ENCODE results near the gene OR5K4. TPM values are rescaled to one million over a fixed set of nuclear protein-coding genes. Genes with fewer than 3 reads are reported as not detected.

The OR5K4 gene
- total and polyA plus RNA-seq, 5 donors from 2014 or later = not detected

DNA sequence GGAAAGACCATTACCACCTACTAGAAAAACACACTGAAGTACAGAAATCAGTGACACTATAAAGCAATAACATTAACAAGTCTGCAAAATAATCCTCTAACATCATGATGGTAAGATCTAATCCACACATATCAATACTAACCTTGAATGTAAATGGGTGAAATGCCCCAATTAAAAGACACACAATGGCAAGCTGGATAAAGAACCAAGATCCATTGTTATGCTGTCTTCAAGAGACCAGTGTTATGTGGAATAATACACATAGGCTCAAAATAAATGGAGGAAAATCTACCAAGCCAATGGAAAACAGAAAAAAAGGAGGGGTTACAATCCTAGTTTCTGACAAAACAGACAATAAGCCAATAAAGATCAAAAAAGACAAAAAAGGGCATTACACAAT is 50.4 kb downstream of the OR5K4 start:
- no peak overlapping the region for H3K27ac Mint-ChIP-seq
- ATAC-seq (ENCODE audit: low read depth in 2 of 2) (no peak), DNase-seq (no peak)
- no peak overlapping the region for H3K4me3 ChIP-seq (ENCODE audit: low read depth, low read length)
- no peaks in the 10 kb centered on the region for H3K4me1 ChIP-seq (ENCODE audit: control insufficient read depth, insufficient read depth, low read length, poor library complexity, severe bottlenecking)
- H3K9me3 Mint-ChIP-seq = peaks cover 1 to 44% (median 29%) of the 10 kb centered on the region in 7 donors
- H3K27ac ChIP-seq (ENCODE audit: insufficient read depth, low read length, poor library complexity, severe bottlenecking) = no peak overlapping the region
- peaks cover 6% of the 10 kb centered on the region for H3K27me3 Mint-ChIP-seq
- H3K4me3 Mint-ChIP-seq = no peak overlapping the region
- peaks cover 2% of the 10 kb centered on the region for H3K27me3 ChIP-seq (ENCODE audit: control insufficient read depth, insufficient read depth, low read length)
- peaks cover 26 to 29% of the 10 kb centered on the region in 2 experiments for H3K9me3 ChIP-seq (ENCODE audit: control insufficient read depth in 2 of 2, low read length in 2 of 2)
- no peaks in the 10 kb centered on the region for H3K36me3 ChIP-seq (ENCODE audit: control insufficient read depth, insufficient read depth, low read length)
- H3K4me1 Mint-ChIP-seq = peaks cover 0 to 7% (median 2%) of the 10 kb centered on the region in 4 donors
- peaks cover 3% of the 10 kb centered on the region for H3K36me3 Mint-ChIP-seq

Other genes with a start within 250 kb of the OR5K4 start
- not detected for gene OR5H1, start 223.1 kb upstream of the OR5K4 start, total RNA-seq
- gene OR5H1, start 223.1 kb upstream of the OR5K4 start, polyA plus RNA-seq = not detected
- not detected for gene OR5H14, start 206.4 kb upstream of the OR5K4 start, total RNA-seq
- gene OR5H14, start 206.4 kb upstream of the OR5K4 start, polyA plus RNA-seq = not detected
- gene OR5H15, start 187.2 kb upstream of the OR5K4 start, total RNA-seq = not detected
- not detected for gene OR5H15, start 187.2 kb upstream of the OR5K4 start, polyA plus RNA-seq
- gene OR5H6, start 89.6 kb upstream of the OR5K4 start, total RNA-seq = not detected
- not detected for gene OR5H6, start 89.6 kb upstream of the OR5K4 start, polyA plus RNA-seq
- gene OR5H2, start 71.3 kb upstream of the OR5K4 start, total RNA-seq = not detected
- gene OR5H2, start 71.3 kb upstream of the OR5K4 start, polyA plus RNA-seq = not detected
- not detected for gene OR5K3, start 36.8 kb downstream of the OR5K4 start, total RNA-seq
- gene OR5K3, start 36.8 kb downstream of the OR5K4 start, polyA plus RNA-seq = not detected
- not detected for gene OR5K1, start 109.3 kb downstream of the OR5K4 start, total RNA-seq
- not detected for gene OR5K1, start 109.3 kb downstream of the OR5K4 start, polyA plus RNA-seq
- not detected for gene OR5K2, start 143.8 kb downstream of the OR5K4 start, total RNA-seq
- not detected for gene OR5K2, start 143.8 kb downstream of the OR5K4 start, polyA plus RNA-seq
- 266 TPM for gene CLDND1, start 169.0 kb downstream of the OR5K4 start, total RNA-seq
- gene CLDND1, start 169.0 kb downstream of the OR5K4 start, polyA plus RNA-seq = 100 to 1,000 TPM; 193 to 320 (median 249) TPM
- gene GPR15, start 178.1 kb downstream of the OR5K4 start, total RNA-seq = 5.7 TPM
- gene GPR15, start 178.1 kb downstream of the OR5K4 start, polyA plus RNA-seq = 10 to 100 TPM in 2 of 4 donors, 1 to 10 TPM in 2; 8.6 to 72.4 (median 9.8) TPM
- 22.8 TPM for gene CPOX, start 239.8 kb downstream of the OR5K4 start, total RNA-seq
- 1 to 10 TPM; 7.1 to 9.5 (median 7.2) TPM for gene CPOX, start 239.8 kb downstream of the OR5K4 start, polyA plus RNA-seq